IMR-90 (cell line): ENCODE data around the gene CARM1. TPM values are rescaled to one million over a fixed set of nuclear protein-coding genes. Genes with fewer than 3 reads are reported as not detected.

Experiments
- ATAC-seq: fragments of 200-7000 bp; cut with Tn5 transposase; 2 replicates; pipeline ENCODE4 v1.9.1; 2020; ENCODE audit warnings: low read depth, mild to moderate bottlenecking, moderate library complexity
- BruUV-seq: library from RNA; stranded (reverse); fragments of 400-500 nt; replicated peaks from 2 replicates; lab custom pipeline; 2021; lab: Mats Ljungman, UMichigan
- CTCF ChIA-PET: fragments of 300-600 bp; formaldehyde crosslinking; extraction: SDS; loops from one replicate; lab custom pipeline; 2021; ENCODE audit warnings: antibody characterized with exemption; lab: Yijun Ruan, JAX
- POLR2A ChIA-PET: fragments of 300-600 bp; sonication (Branson Sonifier 250); formaldehyde crosslinking; loops from one replicate; lab custom pipeline; 2022; ENCODE audit warnings: antibody characterized with exemption; ENCODE audit not compliant: unreplicated experiment; lab: Charles Lee
- DNase-seq: peaks from one replicate; pipeline ENCODE4 v3.0.0; 2013
- H2AFZ ChIP-seq: replicated peaks from 2 replicates; pipeline ENCODE3; 2013; ENCODE audit warnings: low read length, mild to moderate bottlenecking; ENCODE audit not compliant: poor library complexity
- H2AK5ac ChIP-seq: 2 replicates; pipeline ENCODE4 v1.6.1; 2013; ENCODE audit warnings: low read depth, low read length, inconsistent platforms
- H2AK9ac ChIP-seq: replicated peaks from 2 replicates; pipeline ENCODE3; 2013; ENCODE audit warnings: mild to moderate bottlenecking, low read depth, low read length, moderate library complexity; ENCODE audit not compliant: poor library complexity
- H2BK120ac ChIP-seq: 2 replicates; pipeline ENCODE4 v1.6.1; 2013; ENCODE audit warnings: low read depth, low read length, inconsistent platforms
- H2BK15ac ChIP-seq: 3 replicates; pipeline ENCODE4 v1.6.1; 2013; ENCODE audit warnings: low read depth, low read length, inconsistent platforms
- H2BK20ac ChIP-seq: 2 replicates; pipeline ENCODE4 v1.6.1; 2013; ENCODE audit warnings: low read depth, mild to moderate bottlenecking, inconsistent platforms, low read length, moderate library complexity
- H2BK5ac ChIP-seq: 2 replicates; pipeline ENCODE4 v1.6.1; 2013; ENCODE audit warnings: mild to moderate bottlenecking, low read depth, low read length, inconsistent platforms; ENCODE audit not compliant: poor library complexity, severe bottlenecking
- H3K14ac ChIP-seq: replicated peaks from 2 replicates; pipeline ENCODE4 v1.6.1; 2013; ENCODE audit warnings: low read depth, low read length, inconsistent platforms
- H3K18ac ChIP-seq: 2 replicates; pipeline ENCODE4 v1.6.1; 2013; ENCODE audit warnings: low read depth, low read length, control low read depth
- H3K23ac ChIP-seq: 2 replicates; pipeline ENCODE4 v1.6.1; 2013; ENCODE audit warnings: low read depth, low read length, inconsistent platforms
- H3K27ac ChIP-seq: 2 replicates; pipeline ENCODE4 v1.5.1; 2013; ENCODE audit warnings: mild to moderate bottlenecking, control low read depth, low read length; ENCODE audit not compliant: insufficient read depth
- H3K27me3 ChIP-seq: 2 replicates; pipeline ENCODE4 v1.6.1; 2013; ENCODE audit warnings: low read length; ENCODE audit not compliant: control insufficient read depth, insufficient read depth
- H3K36me3 ChIP-seq: 2 replicates; pipeline ENCODE4 v1.6.1; 2013; ENCODE audit warnings: low read length, mixed read lengths; ENCODE audit not compliant: control insufficient read depth, insufficient read depth
- H3K4ac ChIP-seq: 2 replicates; pipeline ENCODE4 v1.6.1; 2013; ENCODE audit warnings: low read depth, low read length, inconsistent platforms
- H3K4me1 ChIP-seq: 2 replicates; pipeline ENCODE4 v1.6.1; 2013; ENCODE audit warnings: low read length, mixed read lengths; ENCODE audit not compliant: control insufficient read depth, insufficient read depth
- H3K4me2 ChIP-seq: 2 replicates; pipeline ENCODE4 v1.6.1; 2013; ENCODE audit warnings: low read depth, mild to moderate bottlenecking, control low read depth, low read length, moderate library complexity
- H3K4me3 ChIP-seq: 2 replicates; pipeline ENCODE4 v1.5.1; 2013; ENCODE audit warnings: low read depth, mild to moderate bottlenecking, control low read depth, low read length, moderate library complexity; ENCODE audit not compliant: insufficient read depth
- H3K56ac ChIP-seq: 2 replicates; pipeline ENCODE4 v1.6.1; 2013; ENCODE audit warnings: low read length, inconsistent platforms; ENCODE audit not compliant: insufficient read depth; ENCODE audit errors: extremely low read depth
- H3K79me1 ChIP-seq, 2 experiments: 2 replicates each; pipeline ENCODE4 v1.6.1; 2013; ENCODE audit warnings: low read length in 2 of 2, inconsistent platforms in 1 of 2, low read depth in 1 of 2
- H3K9ac ChIP-seq: 2 replicates; pipeline ENCODE4 v1.6.1; 2013; ENCODE audit warnings: low read depth, low read length, control low read depth
- H3K9me1 ChIP-seq: 2 replicates; pipeline ENCODE4 v1.6.1; 2013; ENCODE audit warnings: low read length, inconsistent platforms; ENCODE audit not compliant: insufficient read depth
- H3K9me3 ChIP-seq: 2 replicates; pipeline ENCODE4 v1.6.1; 2013; ENCODE audit warnings: low read length; ENCODE audit not compliant: control insufficient read depth, insufficient read depth
- H4K20me1 ChIP-seq: 2 replicates; pipeline ENCODE4 v1.6.1; 2013; ENCODE audit warnings: low read length, inconsistent platforms; ENCODE audit not compliant: insufficient read depth
- H4K5ac ChIP-seq: 2 replicates; pipeline ENCODE4 v1.6.1; 2013; ENCODE audit warnings: mild to moderate bottlenecking, low read depth, low read length, control low read depth
- H4K8ac ChIP-seq, 2 experiments: 2 replicates each; pipeline ENCODE4 v1.6.1; 2013; ENCODE audit warnings: low read depth in 2 of 2, low read length in 2 of 2, control low read depth in 1 of 2, inconsistent platforms in 1 of 2
- H4K91ac ChIP-seq: 2 replicates; pipeline ENCODE4 v1.6.1; 2013; ENCODE audit warnings: low read depth, low read length, inconsistent platforms; ENCODE audit not compliant: insufficient read depth
- BHLHE40 ChIP-seq: fragments of 150-350 bp; IDR thresholded peaks from 2 replicates; pipeline ENCODE4 v1.6.1; 2016; ENCODE audit warnings: mild to moderate bottlenecking, low read depth, low read length
- CEBPB ChIP-seq: IDR thresholded peaks from 2 replicates; pipeline ENCODE4 v1.6.1; 2012; ENCODE audit warnings: low read depth, low read length, improper control_type of control experiment
- CHD1 ChIP-seq: IDR thresholded peaks from 2 replicates; pipeline ENCODE4 v1.6.1; 2012; ENCODE audit warnings: low read depth, low read length, improper control_type of control experiment
- CTCF ChIP-seq: conservative IDR thresholded peaks from 2 replicates; pipeline ENCODE4 v1.5.1; 2012; ENCODE audit warnings: mild to moderate bottlenecking, low read depth, low read length, improper control_type of control experiment
- FOS ChIP-seq: fragments of 150-350 bp; IDR thresholded peaks from 2 replicates; pipeline ENCODE4 v1.6.1; 2016; ENCODE audit warnings: low read depth, low read length
- MAZ ChIP-seq: IDR thresholded peaks from 2 replicates; pipeline ENCODE4 v1.6.1; 2012; ENCODE audit warnings: low read depth, mild to moderate bottlenecking, low read length, improper control_type of control experiment, moderate library complexity, borderline replicate concordance
- NFE2L2 ChIP-seq: fragments of 150-350 bp; IDR thresholded peaks from 2 replicates; pipeline ENCODE4 v1.6.1; 2016; ENCODE audit warnings: low read depth, mild to moderate bottlenecking, low read length
- POLR2A ChIP-seq: IDR thresholded peaks from 2 replicates; pipeline ENCODE4 v1.6.1; 2012; ENCODE audit warnings: mild to moderate bottlenecking, low read depth, low read length
- RAD21 ChIP-seq: IDR thresholded peaks from 2 replicates; pipeline ENCODE4 v1.6.1; 2012; ENCODE audit warnings: low read length, improper control_type of control experiment
- RCOR1 ChIP-seq: IDR thresholded peaks from 2 replicates; pipeline ENCODE4 v1.6.1; 2012; ENCODE audit warnings: mild to moderate bottlenecking, low read length, improper control_type of control experiment; ENCODE audit not compliant: insufficient replicate concordance
- WGBS, 2 experiments: methylation state at CpG; one replicate each; pipeline versions ENCODE4 v1.1.5 to v1.1.7; 2013; ENCODE audit warnings: missing lambda C conversion rate in 2 of 2; ENCODE audit not compliant: insufficient read length in 1 of 2; ENCODE audit errors: extremely low coverage in 2 of 2; 5-methylcytosine and 5-hydroxymethylcytosine counted together
- dilution Hi-C: fragments of 300-500 bp; cut with HindIII; formaldehyde crosslinking; loops from one replicate; pipeline ENCODE4 v1.14.3; 2018; ENCODE audit warnings: low sequenced_read_pairs; ENCODE audit not compliant: unreplicated experiment
- in situ Hi-C: fragments of 300-500 bp; cut with MboI; formaldehyde crosslinking; loops from 3 replicates; pipeline ENCODE4 v1.14.3; 2019; ENCODE audit warnings: low sequenced_read_pairs, inconsistent platforms, mixed read lengths
- intact Hi-C: fragments of 100-400 bp; cut with micrococcal nuclease; formaldehyde crosslinking; loops from 2 replicates; pipeline ENCODE4 v1.10.0; 2022
- polyA plus RNA-seq, 3 experiments: library from polyadenylated mRNA; depleted of rRNA; stranded (reverse); fragments of >200 nt; gene quantifications; 2 replicates each; pipeline ENCODE4 v1.2.3, GENCODE V29; 2012; ENCODE audit warnings: low replicate concordance in 1 of 3
- total RNA-seq: library from RNA; depleted of rRNA; stranded (reverse); fragments of >200 nt; gene quantifications from 2 replicates; pipeline ENCODE4 v1.2.3, GENCODE V29; 2012
- TF ChIP-seq, protein P1 (sequence below): fragments of 150-350 bp; IDR thresholded peaks from 2 replicates; pipeline ENCODE4 v1.6.1; 2016; ENCODE audit warnings: low read depth, mild to moderate bottlenecking, low read length, moderate library complexity, borderline replicate concordance
- TF ChIP-seq, protein P2 (sequence below): fragments of 150-350 bp; IDR thresholded peaks from 2 replicates; pipeline ENCODE4 v1.6.1; 2017; ENCODE audit warnings: mild to moderate bottlenecking, antibody characterized with exemption, low read length, low read depth

The CARM1 gene
- total and polyA plus RNA-seq, 2 of the 4 experiments (the other 2 are of a cell fraction) = 20.3 to 67.1 TPM

DNA sequence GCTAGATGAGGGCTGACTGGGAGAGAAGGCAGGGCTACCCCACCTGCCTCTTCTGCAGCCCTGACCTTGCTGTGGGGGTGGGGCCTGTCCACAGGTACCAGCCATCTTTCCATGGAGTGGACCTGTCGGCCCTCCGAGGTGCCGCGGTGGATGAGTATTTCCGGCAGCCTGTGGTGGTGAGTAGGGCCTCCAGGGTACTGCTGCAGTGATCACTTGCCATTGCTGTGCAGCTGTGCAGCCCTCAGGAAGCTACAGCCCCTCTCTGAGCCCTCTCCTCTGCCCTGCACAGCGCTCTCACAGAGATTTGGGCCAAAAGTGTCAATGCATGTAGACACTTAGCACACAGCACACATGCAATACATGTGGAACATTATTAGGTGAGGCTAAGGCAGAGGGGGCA, 45.2 kb downstream of the CARM1 start:
- H3K9me3 ChIP-seq = no peaks in the 10 kb centered on the region
- H3K56ac ChIP-seq = no peak overlapping the region
- peak overlapping the region; percentile 3 for H2AK9ac ChIP-seq
- H3K4ac ChIP-seq = no peak overlapping the region
- no peak overlapping the region for H4K91ac ChIP-seq
- no peaks in the 10 kb centered on the region for H3K9me1 ChIP-seq
- peaks cover 14% of the 10 kb centered on the region for H4K20me1 ChIP-seq
- TF ChIP-seq POLR2A (no peak), RAD21 (no peak), CHD1 (no peak), MAZ (no peak), RCOR1 (no peak), CEBPB (no peak), BHLHE40 (no peak), CTCF (no peak), NFE2L2 (no peak), FOS (no peak)
- TF ChIP-seq, protein P1, sequence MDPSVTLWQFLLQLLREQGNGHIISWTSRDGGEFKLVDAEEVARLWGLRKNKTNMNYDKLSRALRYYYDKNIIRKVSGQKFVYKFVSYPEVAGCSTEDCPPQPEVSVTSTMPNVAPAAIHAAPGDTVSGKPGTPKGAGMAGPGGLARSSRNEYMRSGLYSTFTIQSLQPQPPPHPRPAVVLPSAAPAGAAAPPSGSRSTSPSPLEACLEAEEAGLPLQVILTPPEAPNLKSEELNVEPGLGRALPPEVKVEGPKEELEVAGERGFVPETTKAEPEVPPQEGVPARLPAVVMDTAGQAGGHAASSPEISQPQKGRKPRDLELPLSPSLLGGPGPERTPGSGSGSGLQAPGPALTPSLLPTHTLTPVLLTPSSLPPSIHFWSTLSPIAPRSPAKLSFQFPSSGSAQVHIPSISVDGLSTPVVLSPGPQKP = no peak
- TF ChIP-seq, protein P2, sequence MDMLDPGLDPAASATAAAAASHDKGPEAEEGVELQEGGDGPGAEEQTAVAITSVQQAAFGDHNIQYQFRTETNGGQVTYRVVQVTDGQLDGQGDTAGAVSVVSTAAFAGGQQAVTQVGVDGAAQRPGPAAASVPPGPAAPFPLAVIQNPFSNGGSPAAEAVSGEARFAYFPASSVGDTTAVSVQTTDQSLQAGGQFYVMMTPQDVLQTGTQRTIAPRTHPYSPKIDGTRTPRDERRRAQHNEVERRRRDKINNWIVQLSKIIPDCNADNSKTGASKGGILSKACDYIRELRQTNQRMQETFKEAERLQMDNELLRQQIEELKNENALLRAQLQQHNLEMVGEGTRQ = no peak
- no peak overlapping the region for H2AK5ac ChIP-seq
- ChIA-PET POLR2A (no interaction called here), CTCF (no interaction called here)
- H3K27ac ChIP-seq = no peak overlapping the region
- no peak overlapping the region for H3K9ac ChIP-seq
- no peak overlapping the region for H4K5ac ChIP-seq
- H3K4me2 ChIP-seq = no peak overlapping the region
- no peak overlapping the region for H2AFZ ChIP-seq
- H3K4me1 ChIP-seq = peaks cover 12% of the 10 kb centered on the region
- no peak overlapping the region for H3K23ac ChIP-seq
- peaks cover 9 to 27% of the 10 kb centered on the region in 2 experiments; a peak in 3 of 4 replicates for H3K79me1 ChIP-seq
- no peaks in the 10 kb centered on the region for H3K27me3 ChIP-seq
- no peak overlapping the region for H3K14ac ChIP-seq
- dilution Hi-C loops = no loop called here
- H2BK120ac ChIP-seq = no peak overlapping the region
- intact Hi-C loops = no loop called here
- no peak overlapping the region for H2BK5ac ChIP-seq
- DNase-seq (no peak), ATAC-seq (no peak)
- no CpG with 5 or more reads among the region's 6 CpGs for WGBS, 2 experiments
- H3K4me3 ChIP-seq = no peak overlapping the region
- BruUV-seq = no TSS peak
- no peak overlapping the region for H2BK15ac ChIP-seq
- in situ Hi-C loops = no loop called here
- H3K36me3 ChIP-seq = peaks cover 56% of the 10 kb centered on the region
- H2BK20ac ChIP-seq = no peak overlapping the region
- H3K18ac ChIP-seq = no peak overlapping the region
- H4K8ac ChIP-seq = no peak overlapping the region
